ENCODE results near the gene SAMHD1.

- no peak for TF ChIP-seq CTCF (conservative IDR thresholded peaks at IDR 0.05; ENCODE audit: low read length)
- no peak for TF ChIP-seq EZH2phosphoT487 (IDR thresholded peaks at IDR 0.05; ENCODE audit: borderline replicate concordance, low read depth, low read length)
Measured at GRCh38 chr20:36883977-36884535, 67.5 kb downstream of the SAMHD1 start.
